Right cardiac atrium (tissue), 5 donors: ENCODE measurements around the gene FZR1. TPM values are rescaled to one million over a fixed set of nuclear protein-coding genes. Genes with fewer than 3 reads are reported as not detected.
"Not testable (repeated sequence)": the region's sequence is repeated elsewhere in the genome, so short reads cannot be mapped to it uniquely, and the experiment has no call there.

Source experiments
- ATAC-seq, 2 donors: fragments of 200-7000 bp; cut with Tn5 transposase; one replicate each; pipeline versions ENCODE4 v1.8.0 to v1.9.1; 2020; ENCODE audit warnings: moderate library complexity in 2 of 2, mild to moderate bottlenecking in 1 of 2
- DNase-seq, 3 donors: peaks; one replicate each; pipeline ENCODE4 v3.0.0-alpha.2; 2020
- H3K27ac ChIP-seq: one replicate; pipeline ENCODE4 v1.5.1; 2013; ENCODE audit warnings: mild to moderate bottlenecking, low read length, control low read depth, moderate library complexity
- H3K27me3 ChIP-seq: one replicate; pipeline ENCODE4 v1.6.1; 2013; ENCODE audit not compliant: control insufficient read depth, insufficient read depth
- H3K4me1 ChIP-seq: one replicate; pipeline ENCODE4 v1.6.1; 2013; ENCODE audit warnings: low read length; ENCODE audit not compliant: control insufficient read depth, insufficient read depth
- H3K4me3 ChIP-seq: one replicate; pipeline ENCODE4 v1.5.1; 2013; ENCODE audit warnings: low read length, control low read depth
- H3K9me3 ChIP-seq: one replicate; pipeline ENCODE4 v1.6.1; 2013; ENCODE audit warnings: low read length; ENCODE audit not compliant: control insufficient read depth
- WGBS: extraction: QIAGEN DNeasy Blood & Tissue Kit; methylation state at CpG from one replicate; pipeline ENCODE4 v1.1.7; 2013; 5-methylcytosine and 5-hydroxymethylcytosine counted together
- intact Hi-C, 4 donors: fragments of 100-400 bp; cut with DNase I; formaldehyde crosslinking; loops; one replicate each; pipeline versions ENCODE4 v1.11.0 to v1.14.0; 2022 to 2023
- polyA plus RNA-seq: library from polyadenylated mRNA; stranded (reverse); fragments of 200-250 nt; gene quantifications from one replicate; pipeline ENCODE4 v1.2.3, GENCODE V29; 2013
- total RNA-seq, 4 donors: library from RNA; stranded (reverse); fragmentation: NEBNext Ultra II Directional; extraction: Animal tissue kit (Norgen Biotek cat#: 25700); gene quantifications; one replicate each; pipeline ENCODE4 v1.2.1, GENCODE V29; 2021
- donor health status: healthy with polysubstance abuse.
- donor health status: DM: no; HTN: yes; CAD: no.
- donor health status: DM: no; HTN: no; CAD: no.
- donor health status: DM: no; HTN: yes; CAD: no; lungs with severe emphysema.
- donor health status: DM: yes; HTN: yes; CAD: no.

FZR1 gene
- total and polyA plus RNA-seq, 5 donors, result 14.3 to 23.3 (median 20.4) TPM

DNA sequence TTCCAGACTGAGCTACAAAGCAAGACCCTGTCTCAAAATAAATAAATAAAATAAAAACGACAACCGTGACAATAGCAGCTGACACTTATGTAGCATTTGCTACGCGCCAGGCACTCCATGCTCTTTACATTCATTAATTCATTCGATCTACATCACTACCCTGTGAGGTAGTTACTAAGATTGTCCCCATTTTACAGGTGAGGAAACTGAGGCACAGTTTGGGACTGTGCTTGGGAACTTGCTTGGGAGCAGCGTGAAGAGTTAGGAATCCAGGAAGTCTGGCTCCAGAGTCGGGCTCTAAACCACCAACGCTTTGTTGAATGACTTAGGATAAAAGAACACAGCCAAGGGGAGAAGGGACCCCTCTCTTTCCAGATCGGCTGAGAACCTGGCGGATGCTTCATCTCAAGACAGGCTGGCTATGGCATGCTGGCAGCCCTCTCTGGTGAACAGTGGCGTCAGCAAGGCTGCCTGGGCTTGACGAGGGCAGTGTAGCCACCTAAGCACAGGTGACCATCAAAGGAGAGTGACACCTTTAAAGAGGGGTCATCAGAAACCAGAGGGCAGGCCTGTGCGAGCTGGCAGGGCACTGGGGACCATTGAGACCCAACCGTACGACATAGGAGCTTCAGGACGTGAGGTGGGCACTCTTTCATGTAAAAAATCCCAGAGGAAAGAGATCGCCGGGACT, 6.2 kb upstream of the FZR1 start:
- intact Hi-C loops, result no loop called here
- peak in 1 of 2 donors; percentile 18 for ATAC-seq

DNA sequence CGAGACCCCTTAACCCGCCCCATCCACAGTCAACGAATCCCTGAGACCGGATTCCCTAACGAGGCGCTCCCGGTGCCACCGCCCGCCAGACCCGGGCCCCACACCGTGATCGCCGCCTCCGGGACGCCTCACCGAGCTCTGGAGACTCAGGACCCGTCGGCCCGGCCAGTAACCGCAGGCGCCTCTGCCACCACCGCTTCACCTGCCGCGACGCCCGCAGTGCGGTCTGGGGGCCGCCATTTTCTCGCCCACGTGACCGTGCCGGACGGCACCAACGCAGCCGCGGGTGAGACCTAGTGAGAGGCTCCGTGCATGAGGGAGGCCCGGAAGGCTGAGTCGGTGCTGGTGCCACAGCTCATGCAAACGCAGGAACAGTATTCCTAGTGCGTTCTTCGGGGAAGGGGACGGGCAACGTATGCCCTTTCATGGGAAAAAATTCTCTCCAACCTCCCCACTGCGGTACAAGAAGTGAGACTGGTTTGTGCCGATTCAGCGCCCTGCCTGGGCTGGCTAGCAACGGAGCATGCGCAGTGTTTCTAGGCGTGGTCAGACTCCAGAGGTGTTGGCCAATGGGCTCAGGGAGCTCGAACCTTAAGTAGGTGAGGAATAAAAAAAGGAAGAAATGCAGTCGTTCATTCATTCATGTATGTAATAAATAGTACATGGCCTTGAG, 5.5 kb upstream of the FZR1 start, which contains the start of gene DOHH:
Gene DOHH (minus strand): TSS at position 246 of the 673 bp plus-strand sequence. CDS start 3,860 bp downstream, outside the sequence.
- DNase-seq, result peak; percentile 94 to 98 (median 98)
- under 1% methylated on average over 52 of the region's 52 CpGs for WGBS
- intact Hi-C loops, result no loop called here
- ATAC-seq, result peak; percentile 93 to 94
- Histone ChIP-seq H3K9me3 (no peaks in the 10 kb centered on the region), H3K4me1 (peaks cover 2% of the 10 kb centered on the region), H3K27me3 (no peaks in the 10 kb centered on the region), H3K27ac (peak within 1 kb of the TSS; percentile 93), H3K4me3 (peak within 1 kb of the TSS; percentile 47)

More for the DNA sequence above, 6.2 kb upstream of the FZR1 start:
- 24% methylated on average over 18 of the region's 18 CpGs for WGBS
- no peak for DNase-seq
- H3K27me3 ChIP-seq, result no peaks in the 10 kb centered on the region
- H3K9me3 ChIP-seq, result no peaks in the 10 kb centered on the region
- H3K27ac ChIP-seq, result peak overlapping the region; percentile 22
- H3K4me3 ChIP-seq, result peak overlapping the region; percentile 47
- H3K4me1 ChIP-seq, result peaks cover 2% of the 10 kb centered on the region

DNA sequence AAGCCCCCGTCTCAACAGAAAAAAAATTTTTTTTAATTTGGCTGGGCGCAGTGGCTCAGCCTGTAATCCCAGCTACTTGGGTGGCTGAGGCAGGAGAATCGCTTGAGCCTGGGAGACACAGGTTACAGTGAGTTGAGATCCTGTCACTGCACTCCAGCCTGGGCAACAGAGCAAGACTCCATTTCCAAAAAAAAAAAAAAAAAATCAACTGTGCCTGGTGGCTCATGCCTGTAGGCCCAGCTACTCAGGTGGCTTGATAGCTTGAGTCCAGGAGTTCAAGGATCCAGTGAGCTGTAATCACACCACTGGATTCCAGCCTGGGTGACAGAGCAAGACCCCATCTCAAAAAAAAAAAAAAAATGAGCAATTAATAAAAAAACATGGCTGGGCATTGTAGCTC, 4.3 kb upstream of the FZR1 start:
- Histone ChIP-seq H3K9me3 (no peaks in the 10 kb centered on the region), H3K27ac (no peak overlapping the region), H3K4me1 (peaks cover 2% of the 10 kb centered on the region), H3K4me3 (no peak overlapping the region), H3K27me3 (no peaks in the 10 kb centered on the region)
- no peak for ATAC-seq
- 92% methylated on average over 3 of the region's 3 CpGs for WGBS
- intact Hi-C loops, result no loop called here
- DNase-seq, result no peak

DNA sequence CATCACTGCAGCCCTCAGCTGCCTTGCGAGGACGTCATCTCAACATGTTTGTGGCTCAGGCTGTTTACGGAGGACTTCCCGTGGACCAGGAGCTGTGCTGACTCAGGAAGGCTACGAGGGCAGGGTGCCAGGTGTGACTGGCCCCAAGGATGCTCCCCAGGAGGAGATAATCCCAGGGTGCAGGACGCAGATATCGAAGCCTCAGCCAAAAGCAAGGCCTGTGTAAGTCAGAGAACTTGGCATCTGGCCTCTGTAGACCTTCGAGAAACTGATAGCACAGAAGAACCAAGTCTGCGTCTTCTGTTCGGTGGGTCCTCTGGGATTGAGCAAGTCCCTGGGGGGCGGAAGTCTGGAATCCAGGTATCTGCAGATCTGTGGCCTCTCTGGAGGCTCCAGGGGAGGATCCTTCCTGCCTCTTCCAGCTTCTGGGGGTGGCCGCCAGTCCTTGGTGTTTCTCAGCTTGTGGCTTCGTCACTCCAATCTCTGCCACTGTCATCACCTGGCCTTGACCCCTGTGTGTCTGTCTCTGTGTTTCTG, 3.0 kb upstream of the FZR1 start:
- no peak for ATAC-seq
- DNase-seq, result no peak
- Histone ChIP-seq H3K27ac (no peak overlapping the region), H3K4me1 (peaks cover 2% of the 10 kb centered on the region), H3K9me3 (no peaks in the 10 kb centered on the region), H3K27me3 (no peaks in the 10 kb centered on the region), H3K4me3 (no peak overlapping the region)
- intact Hi-C loops, result no loop called here
- WGBS, result 69% methylated on average over 13 of the region's 13 CpGs

DNA sequence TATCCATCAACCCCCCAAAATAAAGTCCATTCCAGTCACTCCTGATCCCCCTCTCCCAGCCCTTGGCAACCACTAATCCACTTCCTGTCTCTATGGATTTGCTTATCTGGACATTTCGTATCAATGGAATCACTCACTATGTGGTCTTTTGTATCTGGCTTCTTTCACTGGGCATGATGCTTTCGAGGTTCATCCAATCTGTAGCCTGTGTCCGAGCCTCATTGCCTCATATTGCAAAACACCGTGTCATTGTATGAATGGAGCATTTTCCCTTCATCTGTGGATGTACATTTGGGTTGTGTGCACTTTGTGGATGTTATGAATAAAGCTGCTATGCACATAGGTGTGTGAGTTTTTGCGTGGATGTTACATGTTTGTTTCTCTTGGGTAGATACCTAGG, 1.4 kb upstream of the FZR1 start:
- H3K27ac ChIP-seq, result no peak overlapping the region
- ATAC-seq (no peak), DNase-seq (no peak)
- 71% methylated on average over 5 of the region's 5 CpGs for WGBS
- intact Hi-C loops, result no loop called here
- H3K27me3 ChIP-seq, result no peaks in the 10 kb centered on the region
- peaks cover 1% of the 10 kb centered on the region for H3K4me1 ChIP-seq
- H3K4me3 ChIP-seq, result no peak overlapping the region
- H3K9me3 ChIP-seq, result no peaks in the 10 kb centered on the region

DNA sequence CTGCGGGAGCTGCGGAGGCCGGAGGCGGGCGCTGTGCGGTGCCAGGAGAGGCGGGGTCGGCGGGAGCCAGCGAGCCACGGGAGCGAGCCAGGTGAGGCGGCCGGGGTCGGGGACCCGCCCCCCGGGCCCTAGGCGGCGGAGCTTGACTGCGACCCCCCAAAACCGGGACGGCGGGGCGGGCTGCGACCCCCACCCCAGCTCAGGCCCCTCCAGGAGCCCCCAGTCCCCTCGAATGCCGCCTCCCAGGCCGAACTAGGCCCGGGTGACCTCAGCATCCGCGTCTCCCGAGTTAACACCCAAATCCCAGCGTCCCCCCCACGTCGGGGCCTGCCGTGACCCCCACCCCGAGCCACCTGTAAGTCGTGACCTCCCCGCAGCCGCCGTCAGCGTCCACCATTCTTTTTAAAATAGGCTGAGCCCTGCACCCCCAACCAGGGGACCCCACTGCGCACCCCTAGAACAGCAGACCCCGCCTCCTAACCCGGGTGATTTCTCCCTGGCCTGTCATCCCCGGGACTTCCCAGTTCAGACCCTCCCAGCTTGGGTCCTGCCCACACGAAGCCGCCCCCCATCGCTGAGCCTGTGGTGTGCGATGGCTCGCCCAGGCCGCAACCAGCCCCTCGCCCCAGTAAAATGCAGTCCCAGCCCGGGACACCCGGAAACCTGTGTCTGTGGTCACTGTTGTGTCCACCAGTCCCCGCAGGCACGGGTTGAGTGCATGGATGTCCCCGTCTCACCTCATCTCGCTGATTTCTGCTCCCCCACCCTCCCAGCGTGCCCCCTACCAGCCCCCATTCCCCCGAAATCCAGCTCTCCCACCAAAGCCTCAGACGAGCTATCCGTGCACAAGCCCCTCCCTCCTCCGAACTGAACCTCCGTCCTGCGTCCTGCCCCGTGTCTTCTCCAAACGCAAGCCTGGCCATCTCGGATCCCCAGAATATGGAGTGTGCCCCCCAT, 551 bp downstream of the FZR1 start:
- no peaks in the 10 kb centered on the region for H3K9me3 ChIP-seq
- ATAC-seq (peak; percentile 3 to 4), DNase-seq (peak in 1 of 3 donors; percentile 55)
- peak overlapping the region; percentile 57 for H3K27ac ChIP-seq
- under 1% methylated on average over 61 of the region's 69 CpGs for WGBS
- H3K4me1 ChIP-seq, result no peaks in the 10 kb centered on the region
- intact Hi-C loops, result no loop called here
- H3K4me3 ChIP-seq, result peak overlapping the region; percentile 98
- H3K27me3 ChIP-seq, result no peaks in the 10 kb centered on the region

DNA sequence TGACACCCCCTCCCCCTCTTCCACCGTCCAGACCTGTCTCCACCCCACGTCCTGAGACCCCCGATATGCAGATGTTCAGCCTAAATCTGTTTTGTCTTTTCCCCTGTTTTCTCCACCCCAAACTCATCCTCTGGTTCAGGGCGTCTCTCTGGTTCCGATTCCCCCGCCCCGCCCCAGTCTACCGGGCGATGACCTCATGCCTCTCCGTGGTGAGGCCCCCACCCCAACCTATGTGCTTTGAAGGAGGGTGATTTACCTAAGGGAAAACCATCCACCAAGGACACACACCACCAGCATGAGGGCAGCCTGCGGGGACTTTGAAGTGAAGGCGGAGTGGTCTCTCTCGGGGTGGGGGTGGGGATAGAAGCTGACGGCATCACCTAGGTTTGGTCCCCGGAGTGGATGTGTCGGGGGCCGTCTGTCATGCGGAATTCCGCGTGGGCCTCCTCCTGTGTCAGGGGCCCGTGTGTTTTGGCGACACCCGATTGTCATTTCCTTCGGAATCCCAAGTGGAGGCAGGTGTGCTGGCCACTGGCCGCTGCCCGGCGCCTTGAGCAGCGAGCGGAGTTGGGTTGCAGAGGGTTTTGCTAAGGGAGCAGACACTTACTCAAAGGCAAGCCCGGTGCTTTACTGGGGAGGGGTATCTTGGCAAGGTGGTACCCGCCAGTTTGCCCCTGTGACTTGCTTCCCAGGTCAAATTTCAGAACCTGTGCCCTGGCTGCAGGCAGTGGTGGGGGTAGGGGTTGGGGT, 1.4 kb downstream of the FZR1 start:
- no peak overlapping the region for H3K27ac ChIP-seq
- H3K4me1 ChIP-seq, result no peaks in the 10 kb centered on the region
- no peak for DNase-seq
- no peaks in the 10 kb centered on the region for H3K27me3 ChIP-seq
- ATAC-seq, result peak in 1 of 2 donors; percentile 2
- no peaks in the 10 kb centered on the region for H3K9me3 ChIP-seq
- 29% methylated on average over 31 of the region's 31 CpGs for WGBS
- intact Hi-C loops, result no loop called here
- H3K4me3 ChIP-seq, result peak overlapping the region; percentile 98

DNA sequence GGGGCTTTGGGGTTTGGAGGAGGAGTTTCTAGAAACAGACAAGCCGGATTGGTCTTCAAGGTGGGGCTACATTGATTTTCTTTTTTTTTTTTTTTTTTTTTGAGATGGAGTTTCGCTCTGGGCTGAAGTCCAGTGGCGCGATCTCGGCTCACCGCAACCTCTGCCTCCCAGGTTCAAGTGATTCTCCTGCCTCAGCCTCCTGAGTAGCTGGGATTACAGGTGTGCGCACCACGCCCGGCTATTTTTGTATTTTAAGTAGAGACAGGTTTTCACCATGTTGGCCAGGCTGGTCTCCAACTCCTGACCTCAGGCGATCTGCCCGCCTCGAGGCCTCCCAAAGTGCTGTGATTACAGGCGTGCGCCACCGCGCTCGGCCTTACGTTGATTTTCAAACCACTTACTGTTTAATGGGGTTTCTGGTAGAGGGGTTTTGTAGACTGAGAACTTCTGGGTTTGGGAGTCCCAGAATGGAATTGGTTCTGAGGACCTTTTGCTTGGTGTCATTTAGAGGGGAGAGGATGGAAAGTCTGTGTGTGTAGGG, 2.1 kb downstream of the FZR1 start:
- H3K4me1 ChIP-seq, H3K27me3 ChIP-seq, H3K4me3 ChIP-seq, DNase-seq, intact Hi-C loops, H3K9me3 ChIP-seq, ATAC-seq, H3K27ac ChIP-seq: not testable (repeated sequence)
- 95% methylated on average over 18 of the region's 18 CpGs for WGBS

DNA sequence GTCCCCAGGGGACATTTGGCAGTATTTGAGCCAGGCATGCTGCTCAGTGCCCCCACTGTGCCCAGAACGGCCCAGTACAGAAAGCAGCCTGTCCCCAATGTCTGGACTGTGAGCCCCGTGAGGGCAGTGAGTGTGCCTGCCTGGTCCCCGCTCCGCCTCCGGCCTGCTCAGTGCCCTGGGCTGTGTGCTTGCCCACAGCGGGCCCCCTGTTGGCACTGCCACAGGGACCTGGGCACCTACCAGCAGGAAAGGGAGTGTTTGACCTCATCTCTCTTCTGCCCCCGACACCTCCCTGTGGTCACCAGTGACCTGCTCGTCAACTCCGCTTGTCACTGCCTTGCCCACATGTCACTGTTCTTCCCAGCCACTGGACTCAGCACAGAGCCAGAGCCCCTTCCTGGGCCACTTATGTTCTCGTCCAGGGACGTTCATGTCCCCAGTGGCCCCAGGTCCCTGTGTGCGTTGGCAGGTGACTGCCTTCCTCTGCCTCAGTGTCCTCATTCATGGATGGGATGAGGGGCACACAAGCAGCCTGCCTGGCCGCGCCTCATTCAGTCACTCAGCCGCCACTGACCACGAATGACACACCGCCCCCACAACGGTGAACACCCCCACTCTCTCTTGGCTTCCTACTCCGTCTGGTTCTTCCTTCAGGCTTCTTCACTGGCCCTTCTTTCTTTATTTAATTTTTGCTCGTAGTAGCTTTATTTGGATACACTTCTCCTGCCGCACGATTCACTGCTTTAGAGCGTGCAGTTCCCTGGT, 2.8 kb downstream of the FZR1 start:
- peak in 1 of 3 donors; percentile 52 for DNase-seq
- no peak overlapping the region for H3K27ac ChIP-seq
- H3K27me3 ChIP-seq, result no peaks in the 10 kb centered on the region
- no peaks in the 10 kb centered on the region for H3K9me3 ChIP-seq
- intact Hi-C loops, result no loop called here
- no peak for ATAC-seq
- 79% methylated on average over 23 of the region's 23 CpGs for WGBS
- no peak overlapping the region for H3K4me3 ChIP-seq
- H3K4me1 ChIP-seq, result peaks cover 4% of the 10 kb centered on the region
